ES-I3 (cell line): ENCODE data around the gene ZC3H10.
"Not testable (repeated sequence)": the region's sequence is repeated elsewhere in the genome, so short reads cannot be mapped to it uniquely, and the experiment has no call there.

Experiments used
- H3K36me3 ChIP-seq: 2 replicates; pipeline ENCODE4 v1.6.1; 2013; ENCODE audit warnings: mild to moderate bottlenecking, low read length, control low read depth, moderate library complexity; ENCODE audit not compliant: insufficient read depth
- H3K4me1 ChIP-seq: 2 replicates; pipeline ENCODE4 v1.6.1; 2013; ENCODE audit warnings: mild to moderate bottlenecking, control low read depth, low read length; ENCODE audit not compliant: insufficient read depth
- H3K9ac ChIP-seq: 2 replicates; pipeline ENCODE4 v1.6.1; 2013; ENCODE audit warnings: low read depth, mild to moderate bottlenecking, low read length, moderate library complexity
- H3K9me3 ChIP-seq: 2 replicates; pipeline ENCODE4 v1.6.1; 2013; ENCODE audit warnings: mild to moderate bottlenecking, low read length, moderate library complexity; ENCODE audit not compliant: control insufficient read depth, insufficient read depth

The ZC3H10 gene

DNA sequence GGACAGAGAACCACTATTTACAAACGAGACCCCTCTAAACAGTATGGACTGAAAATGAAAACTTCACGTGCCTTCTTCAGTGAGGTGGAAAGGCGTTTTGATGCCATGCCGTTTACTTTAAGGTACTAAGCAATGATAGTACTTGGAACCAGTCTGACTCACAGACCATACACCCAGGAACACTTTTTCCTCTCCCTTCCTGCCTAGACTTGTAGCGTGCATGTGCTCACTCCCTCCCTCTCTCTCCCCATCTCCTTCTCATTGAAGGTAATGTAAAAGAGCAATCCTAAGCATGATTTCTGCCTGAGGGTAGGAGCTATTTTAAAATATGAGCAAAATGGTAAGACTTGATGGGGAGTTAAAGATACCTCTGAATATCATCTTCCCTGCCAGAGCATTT lies 7.5 kb upstream of the ZC3H10 start:
- Histone ChIP-seq H3K4me1 (peaks cover 8% of the 10 kb centered on the region), H3K9ac (no peak overlapping the region), H3K36me3 (peaks cover 41% of the 10 kb centered on the region), H3K9me3 (no peaks in the 10 kb centered on the region)

DNA sequence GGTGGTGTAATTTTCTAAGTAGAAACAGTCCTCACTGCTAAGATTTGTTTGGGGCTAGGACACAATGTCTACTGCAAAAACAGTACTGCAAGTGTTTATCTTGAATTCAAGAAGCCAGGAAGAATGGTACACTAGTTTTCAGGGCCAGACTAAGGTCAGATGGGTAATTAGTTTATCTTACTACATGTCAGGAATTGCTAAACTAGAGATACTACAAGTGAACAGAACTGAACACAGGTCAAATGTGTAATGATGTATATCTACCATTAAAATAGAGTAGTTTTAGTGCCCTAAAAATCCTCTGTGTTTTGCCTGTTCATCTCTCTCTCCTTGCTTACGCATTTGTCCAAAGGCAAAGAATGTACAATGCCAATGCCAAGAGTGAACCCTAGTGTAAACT lies 4.0 kb upstream of the ZC3H10 start:
- no peaks in the 10 kb centered on the region for H3K4me1 ChIP-seq
- peaks cover 24% of the 10 kb centered on the region; the same call in 1 of the 2 replicates for H3K36me3 ChIP-seq
- H3K9ac ChIP-seq, result no peak overlapping the region
- H3K9me3 ChIP-seq, result no peaks in the 10 kb centered on the region

DNA sequence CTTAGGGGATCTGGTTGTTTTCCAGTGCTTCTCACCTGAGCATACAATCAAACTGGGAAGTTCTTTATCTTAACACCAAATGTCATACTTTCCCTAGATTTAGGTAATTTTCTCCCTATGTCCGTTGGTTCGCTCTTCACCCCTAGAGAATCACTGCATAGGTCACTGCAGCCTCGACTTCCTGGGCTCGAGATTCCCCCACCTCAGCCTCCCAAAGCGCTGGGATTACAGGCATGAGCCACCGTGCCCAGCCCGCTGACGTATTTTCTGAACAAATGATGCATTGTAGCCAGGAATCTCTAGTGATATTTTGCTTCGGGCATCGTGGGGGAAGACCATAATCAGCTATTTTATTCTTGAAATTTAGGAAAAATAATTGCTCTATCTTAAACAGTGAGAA lies 2.7 kb upstream of the ZC3H10 start:
- Histone ChIP-seq H3K36me3 (peaks cover 15% of the 10 kb centered on the region; the same call in 1 of the 2 replicates), H3K4me1 (peaks cover 7% of the 10 kb centered on the region; the same call in 1 of the 2 replicates), H3K9ac (peak overlapping the region; percentile 92), H3K9me3 (no peaks in the 10 kb centered on the region)

DNA sequence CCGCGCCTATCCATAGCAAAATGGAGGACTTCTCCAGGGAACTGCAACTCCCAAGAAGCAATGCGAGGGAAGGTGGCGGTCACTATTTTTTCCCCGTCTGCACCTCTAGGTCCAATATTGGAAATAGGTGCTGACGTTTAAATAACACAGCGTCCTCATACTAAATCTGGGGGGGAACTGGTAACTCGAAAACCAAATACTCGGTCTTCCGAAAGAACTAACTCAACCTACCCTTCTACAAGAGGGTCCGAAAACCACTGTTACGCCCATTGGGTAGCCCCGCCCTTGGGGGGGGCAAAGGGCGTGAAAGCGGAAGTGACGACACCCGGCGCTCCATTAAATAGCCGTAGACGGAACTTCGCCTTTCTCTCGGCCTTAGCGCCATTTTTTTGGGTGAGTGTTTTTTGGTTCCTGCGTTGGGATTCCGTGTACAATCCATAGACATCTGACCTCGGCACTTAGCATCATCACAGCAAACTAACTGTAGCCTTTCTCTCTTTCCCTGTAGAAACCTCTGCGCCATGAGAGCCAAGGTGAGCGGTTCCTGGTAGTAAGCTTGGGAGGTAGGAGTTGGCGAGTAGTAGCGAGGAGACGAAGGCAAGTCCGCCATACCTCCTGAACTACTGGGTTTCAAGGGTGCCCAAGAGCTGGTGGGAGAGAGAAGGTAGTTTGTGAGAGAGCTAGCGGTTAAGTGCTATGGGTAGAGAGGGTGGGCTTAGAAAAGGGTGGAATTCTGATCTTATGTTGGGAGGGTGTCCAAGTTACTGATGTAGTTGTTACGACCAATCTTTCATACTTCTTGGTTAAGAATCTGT lies 1.6 kb upstream of the ZC3H10 start, which contains the start of gene RPL41:
RPL41 (plus strand) TSS at position 367 of the 815 bp plus-strand sequence.
- H3K36me3 ChIP-seq, result peaks cover 5% of the 10 kb centered on the region; the same call in 1 of the 2 replicates
- H3K9me3 ChIP-seq, result no peaks in the 10 kb centered on the region
- H3K4me1 ChIP-seq, result peaks cover 7% of the 10 kb centered on the region; the same call in 1 of the 2 replicates
- peak within 1 kb of the TSS; percentile 92 for H3K9ac ChIP-seq

DNA sequence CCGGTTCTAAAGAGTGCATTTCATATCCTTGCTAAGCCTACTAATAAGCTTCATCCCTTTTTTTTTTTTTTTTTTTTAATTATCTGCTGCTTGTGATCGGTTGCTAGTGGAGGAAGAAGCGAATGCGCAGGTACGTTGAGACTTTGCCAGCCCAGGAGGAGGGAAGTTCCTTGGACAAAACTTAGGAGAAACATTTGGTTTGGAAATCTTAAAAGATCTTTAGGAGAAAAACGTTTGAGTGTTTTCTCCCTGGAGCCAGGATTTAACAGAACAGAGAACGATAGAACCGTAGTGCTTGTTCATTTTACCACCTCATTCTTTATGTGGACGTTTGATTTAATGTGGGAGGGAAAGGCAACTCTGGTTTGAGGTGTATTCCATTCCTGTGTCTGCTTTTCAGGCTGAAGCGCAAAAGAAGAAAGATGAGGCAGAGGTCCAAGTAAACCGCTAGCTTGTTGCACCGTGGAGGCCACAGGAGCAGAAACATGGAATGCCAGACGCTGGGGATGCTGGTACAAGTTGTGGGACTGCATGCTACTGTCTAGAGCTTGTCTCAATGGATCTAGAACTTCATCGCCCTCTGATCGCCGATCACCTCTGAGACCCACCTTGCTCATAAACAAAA lies 872 bp upstream of the ZC3H10 start:
- not testable (repeated sequence) for H3K9me3 ChIP-seq, H3K36me3 ChIP-seq, H3K4me1 ChIP-seq
- peak overlapping the region; percentile 92 for H3K9ac ChIP-seq

DNA sequence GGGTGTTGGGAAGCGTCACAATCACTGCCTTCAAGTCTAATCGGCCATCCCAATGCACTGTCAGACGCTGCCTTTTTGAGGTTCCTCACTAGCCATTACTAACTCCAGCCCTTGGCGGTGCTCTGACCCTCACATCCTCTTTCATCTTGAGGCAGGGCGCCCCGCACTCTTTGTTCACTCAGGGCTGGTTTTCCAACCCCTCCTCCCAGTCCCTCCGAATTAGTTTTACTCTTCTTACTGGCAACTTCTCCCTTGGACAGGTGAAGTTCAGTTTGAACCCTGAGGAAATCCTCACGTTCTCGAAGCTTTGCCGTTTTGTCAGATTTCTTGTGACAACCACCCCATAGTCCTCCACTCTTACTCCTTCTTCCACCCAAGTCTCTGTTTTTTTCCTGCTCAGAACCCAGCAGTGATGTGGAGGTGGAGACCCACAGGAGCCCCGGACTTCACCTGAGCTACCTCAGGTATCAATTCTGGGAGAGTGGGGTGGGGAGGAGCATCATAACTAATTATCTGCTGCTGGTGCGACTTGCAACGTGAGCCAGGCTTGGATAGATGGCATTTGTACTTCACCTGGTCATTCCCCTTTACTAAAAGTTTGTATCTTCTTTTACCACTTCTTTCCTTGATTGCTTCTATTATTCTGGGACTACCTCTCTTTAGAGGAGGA lies 757 bp downstream of the ZC3H10 start:
- Histone ChIP-seq H3K9me3 (no peaks in the 10 kb centered on the region), H3K36me3 (peaks cover 4% of the 10 kb centered on the region; the same call in 1 of the 2 replicates), H3K4me1 (peaks cover 7% of the 10 kb centered on the region; the same call in 1 of the 2 replicates), H3K9ac (peak overlapping the region; percentile 69)

DNA sequence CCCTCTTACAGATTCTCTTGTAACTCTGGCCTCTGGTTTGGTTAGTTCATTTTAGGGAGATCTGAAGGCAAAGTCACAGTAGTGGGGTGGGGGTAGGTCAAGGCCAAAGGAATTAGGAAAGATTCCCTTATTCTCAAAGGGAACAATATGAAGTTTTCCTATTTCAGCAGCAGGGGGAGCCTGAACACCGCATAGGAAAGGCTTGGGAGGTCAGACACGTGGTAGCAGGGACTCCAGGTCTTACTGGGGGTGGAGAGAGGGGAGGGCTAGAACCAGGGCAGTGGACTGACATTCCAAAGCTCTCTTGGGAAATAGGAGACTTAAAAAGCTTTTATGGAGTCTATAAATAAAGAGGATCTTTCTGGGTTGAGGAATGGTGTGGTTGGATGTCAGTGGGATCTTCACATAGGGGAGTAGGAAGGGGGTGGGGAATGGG lies 1.3 kb downstream of the ZC3H10 start:
- Histone ChIP-seq H3K9ac (peak overlapping the region; percentile 69), H3K36me3 (peaks cover 3% of the 10 kb centered on the region; the same call in 1 of the 2 replicates), H3K9me3 (no peaks in the 10 kb centered on the region), H3K4me1 (peaks cover 7% of the 10 kb centered on the region; the same call in 1 of the 2 replicates)

DNA sequence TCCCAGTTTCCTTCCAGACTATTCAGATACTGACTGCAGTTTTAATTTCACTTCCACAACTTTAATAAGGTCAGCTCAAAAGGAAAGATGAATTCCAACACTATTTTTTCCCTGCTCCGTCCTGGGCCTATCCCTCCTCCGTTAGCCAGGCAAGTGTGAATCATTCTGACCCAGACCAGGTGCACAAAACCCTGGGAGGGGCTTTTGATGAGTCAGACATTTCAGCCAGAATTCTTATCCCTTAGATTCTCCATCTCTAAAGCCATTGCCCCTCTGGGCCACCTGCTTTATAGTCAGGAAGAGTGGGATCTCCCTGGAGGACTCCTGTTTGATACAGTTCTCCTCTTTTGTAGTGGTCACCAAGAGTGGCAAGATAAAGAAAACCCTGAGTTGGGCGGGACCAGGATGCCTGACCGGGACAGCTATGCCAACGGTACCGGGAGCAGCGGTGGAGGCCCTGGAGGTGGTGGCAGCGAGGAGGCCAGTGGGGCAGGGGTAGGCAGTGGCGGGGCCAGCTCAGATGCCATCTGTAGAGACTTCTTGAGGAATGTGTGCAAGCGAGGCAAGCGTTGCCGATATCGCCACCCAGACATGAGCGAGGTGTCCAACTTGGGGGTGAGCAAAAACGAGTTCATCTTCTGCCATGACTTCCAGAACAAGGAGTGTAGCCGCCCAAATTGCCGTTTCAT lies 2.2 kb downstream of the ZC3H10 start:
- no peak overlapping the region for H3K9ac ChIP-seq

DNA sequence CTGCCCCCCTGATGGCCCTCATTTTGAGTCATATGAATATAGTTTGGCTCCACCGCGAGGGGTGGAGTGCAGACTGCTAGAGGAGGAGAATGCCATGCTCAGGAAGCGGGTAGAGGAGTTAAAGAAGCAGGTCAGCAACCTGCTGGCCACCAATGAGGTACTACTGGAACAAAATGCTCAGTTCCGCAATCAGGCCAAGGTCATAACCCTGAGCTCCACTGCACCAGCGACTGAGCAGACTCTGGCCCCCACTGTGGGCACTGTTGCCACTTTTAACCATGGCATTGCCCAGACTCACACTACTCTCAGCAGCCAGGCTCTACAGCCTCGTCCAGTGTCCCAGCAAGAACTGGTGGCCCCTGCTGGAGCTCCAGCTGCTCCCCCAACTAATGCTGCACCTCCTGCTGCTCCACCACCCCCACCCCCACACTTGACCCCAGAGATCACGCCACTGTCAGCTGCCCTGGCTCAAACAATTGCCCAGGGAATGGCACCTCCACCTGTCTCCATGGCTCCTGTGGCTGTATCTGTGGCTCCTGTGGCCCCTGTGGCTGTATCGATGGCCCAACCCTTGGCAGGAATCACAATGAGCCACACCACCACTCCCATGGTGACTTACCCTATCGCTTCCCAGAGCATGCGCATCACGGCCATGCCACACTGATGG lies 3.3 kb downstream of the ZC3H10 start:
- Histone ChIP-seq H3K9me3 (no peaks in the 10 kb centered on the region), H3K9ac (no peak overlapping the region), H3K36me3 (peaks cover 3% of the 10 kb centered on the region; the same call in 1 of the 2 replicates), H3K4me1 (peaks cover 8% of the 10 kb centered on the region)

More for the DNA sequence above, 2.2 kb downstream of the ZC3H10 start:
- peaks cover 7% of the 10 kb centered on the region; the same call in 1 of the 2 replicates for H3K4me1 ChIP-seq
- peaks cover 3% of the 10 kb centered on the region; the same call in 1 of the 2 replicates for H3K36me3 ChIP-seq
- H3K9me3 ChIP-seq, result no peaks in the 10 kb centered on the region

DNA sequence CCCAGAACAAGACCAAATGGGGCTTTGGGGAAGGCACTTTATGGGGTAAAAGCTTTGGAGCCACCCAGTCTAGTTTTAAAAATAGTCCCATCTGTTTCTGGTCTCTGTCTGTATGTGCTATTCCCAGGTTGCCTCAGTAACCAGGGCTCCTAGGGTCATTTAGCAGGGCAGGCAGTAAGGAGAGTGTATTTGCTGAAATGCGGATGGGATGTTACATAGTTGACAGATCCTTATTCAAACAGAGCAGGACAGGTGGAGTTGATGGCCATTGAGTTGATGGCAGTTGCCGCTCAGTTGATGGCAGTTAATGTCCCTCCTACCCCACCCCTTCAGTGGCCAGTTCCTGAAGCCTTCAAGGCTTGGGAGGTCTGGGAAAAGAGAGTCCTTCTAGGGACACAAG lies 4.6 kb downstream of the ZC3H10 start:
- Histone ChIP-seq H3K9ac (no peak overlapping the region), H3K4me1 (peaks cover 17% of the 10 kb centered on the region), H3K9me3 (no peaks in the 10 kb centered on the region), H3K36me3 (no peaks in the 10 kb centered on the region)

DNA sequence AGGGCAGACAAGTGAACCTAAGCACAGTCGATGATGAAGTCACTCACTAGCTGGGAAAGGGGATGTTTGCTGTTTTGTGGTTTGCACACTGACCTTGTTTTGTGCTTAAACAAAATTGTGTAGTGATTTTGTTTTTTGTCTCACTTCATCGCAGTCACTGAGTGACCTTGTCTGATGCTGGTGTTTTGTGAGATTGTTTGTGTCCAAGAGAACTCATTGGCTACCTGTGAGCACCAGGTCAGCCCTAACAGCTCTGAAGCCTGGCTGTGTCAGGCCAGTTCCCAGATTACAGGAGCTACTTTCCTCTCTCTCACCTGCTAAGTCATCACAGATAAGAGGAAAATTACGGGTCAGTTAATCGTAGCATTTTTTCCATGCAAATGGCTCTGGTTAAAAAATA lies 6.1 kb downstream of the ZC3H10 start:
- peaks cover 17% of the 10 kb centered on the region for H3K4me1 ChIP-seq
- no peaks in the 10 kb centered on the region for H3K36me3 ChIP-seq
- no peak overlapping the region for H3K9ac ChIP-seq
- H3K9me3 ChIP-seq, result no peaks in the 10 kb centered on the region

DNA sequence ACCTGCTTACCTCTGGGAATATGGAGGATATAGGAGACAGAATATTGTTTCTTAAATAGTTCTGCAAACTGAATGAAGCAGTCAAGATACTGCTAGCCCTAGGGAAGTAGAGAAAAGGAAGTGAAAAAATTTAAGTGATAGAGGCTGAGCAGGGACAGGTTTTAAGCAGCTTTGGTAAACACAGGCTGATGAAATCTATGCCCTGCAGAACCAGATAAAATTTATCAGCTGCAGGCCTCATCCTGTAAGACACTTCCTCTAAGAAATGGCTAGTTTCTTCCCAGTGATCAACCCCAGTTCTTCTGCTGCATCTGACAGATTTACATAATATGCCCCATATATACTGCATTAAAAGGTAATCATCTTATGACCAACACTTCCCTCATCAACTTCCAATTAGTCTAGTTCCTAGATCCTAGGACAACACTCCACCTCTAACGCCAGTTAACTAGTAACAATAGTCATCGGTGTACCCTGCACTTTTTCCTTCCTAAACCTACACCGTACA lies 8.7 kb downstream of the ZC3H10 start:
- Histone ChIP-seq H3K4me1 (peaks cover 9% of the 10 kb centered on the region), H3K9ac (no peak overlapping the region), H3K36me3 (peaks cover 12% of the 10 kb centered on the region; the same call in 1 of the 2 replicates), H3K9me3 (no peaks in the 10 kb centered on the region)

DNA sequence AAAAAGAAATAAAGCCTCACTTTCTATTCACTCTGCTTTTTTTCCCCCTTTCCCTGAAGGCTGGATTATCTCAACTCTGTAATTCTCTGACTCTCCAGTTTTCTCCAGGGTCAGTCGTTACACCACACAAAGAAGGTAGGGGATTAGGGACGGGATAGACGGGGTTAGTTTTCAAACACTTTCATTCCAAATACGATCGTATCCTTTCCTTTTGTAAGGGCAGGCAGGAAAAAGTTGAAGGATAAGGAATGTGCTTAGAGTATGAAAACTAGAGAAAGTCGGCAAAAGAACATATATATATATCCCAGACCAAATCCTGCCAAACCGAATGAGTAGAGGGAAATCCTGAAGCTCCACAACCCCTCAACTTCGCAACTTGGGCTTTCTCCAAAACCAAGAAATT lies 9.4 kb downstream of the ZC3H10 start:
- Histone ChIP-seq H3K4me1 (peaks cover 9% of the 10 kb centered on the region), H3K9ac (peak overlapping the region; percentile 57), H3K9me3 (no peaks in the 10 kb centered on the region), H3K36me3 (peaks cover 15% of the 10 kb centered on the region)
